K562 (cell line): ENCODE data around the gene RNF213. TPM values are rescaled to one million over a fixed set of nuclear protein-coding genes. Genes with fewer than 3 reads are reported as not detected.
A peak's percentile ranks its signal among the peaks of the same experiment; 100 is the strongest.

Experiments
- C11orf30 ChIP-seq: fragments of 450-650 bp; IDR thresholded peaks from 2 replicates; pipeline ENCODE4 v1.6.1; 2016; ENCODE audit warnings: low read depth, mild to moderate bottlenecking
- EP300 ChIP-seq: IDR thresholded peaks from 2 replicates; pipeline ENCODE4 v1.6.1; 2012; ENCODE audit warnings: low read length, improper control_type of control experiment
- FOXK2 ChIP-seq, 2 experiments: fragments of 450-650 bp; IDR thresholded peaks in 1 of 2; conservative IDR thresholded peaks in 1 of 2; 2 replicates each; pipeline ENCODE4 v1.6.1; 2016; ENCODE audit warnings: low read depth in 2 of 2, mild to moderate bottlenecking in 1 of 2
- FUS ChIP-seq: fragments of 200-400 bp; formaldehyde crosslinking; optimal IDR thresholded peaks from 2 replicates; pipeline ENCODE3; 2017; ENCODE audit warnings: low read depth, low read length
- HOXB6 ChIP-seq: fragments of 250-450 bp; sonication (Bioruptor Pico); IDR thresholded peaks from 2 replicates; pipeline ENCODE4 v1.5.1; 2022; ENCODE audit warnings: mild to moderate bottlenecking, borderline replicate concordance
- MAFF ChIP-seq: IDR thresholded peaks from 2 replicates; pipeline ENCODE4 v1.6.1; 2012; ENCODE audit warnings: low read length, improper control_type of control experiment
- SRSF3 ChIP-seq: fragments of 200-400 bp; formaldehyde crosslinking; IDR thresholded peaks from 2 replicates; pipeline ENCODE4 v1.6.1; 2016; ENCODE audit warnings: mild to moderate bottlenecking, low read length, moderate library complexity; ENCODE audit not compliant: insufficient read depth
- TAF7 ChIP-seq: fragments of 450-650 bp; IDR thresholded peaks from 2 replicates; pipeline ENCODE4 v1.6.1; 2016; ENCODE audit warnings: missing genetic modification characterization, missing compliant biosample characterization
- ZNF41 ChIP-seq: fragments of 250-450 bp; sonication (Bioruptor Pico); conservative IDR thresholded peaks from 2 replicates; pipeline ENCODE4 v1.4.0; 2020; ENCODE audit warnings: mild to moderate bottlenecking
- ZNF696 ChIP-seq: fragments of 250-450 bp; sonication (Bioruptor Pico); conservative IDR thresholded peaks from 2 replicates; pipeline ENCODE4 v1.4.0; 2020; ENCODE audit warnings: mild to moderate bottlenecking, moderate library complexity
- polyA plus RNA-seq, 8 experiments: library from polyadenylated mRNA; depleted of rRNA in 4 of 8; stranded (reverse) in 5 of 8; unstranded in 3 of 8; fragments of >200 nt; fragmentation: Nextera tagmentation in 2 of 8; fragmentation: Illumina TruSeq in 1 of 8; extraction: Ambion mirVana in 2 of 8; extraction: Trizol in 1 of 8; gene quantifications; 2 replicates each; pipeline versions ENCODE4 v1.2.1 to v1.2.3, GENCODE V29; 2011 to 2014; ENCODE audit warnings: inconsistent platforms in 1 of 8, missing spikeins in 1 of 8
- total RNA-seq, 7 experiments: library from RNA; depleted of rRNA in 6 of 7; stranded (reverse); fragments of >200 nt in 6 of 7; fragmentation: Illumina TruSeq in 2 of 7; extraction: Trizol in 2 of 7; gene quantifications; 2 replicates each; pipeline versions ENCODE4 v1.2.1 to v1.2.3, GENCODE V29; 2011 to 2021; ENCODE audit warnings: low replicate concordance in 1 of 7
- TF ChIP-seq, protein P1 (sequence below), 2 experiments: fragments of 450-650 bp in 1 of 2; sonication (generic) in 1 of 2; formaldehyde crosslinking in 1 of 2; IDR thresholded peaks in 1 of 2; conservative IDR thresholded peaks in 1 of 2; 2 replicates each; pipeline versions ENCODE4 v1.6.1 to v1.8.1; 2016 to 2023; ENCODE audit warnings: mild to moderate bottlenecking in 2 of 2, moderate library complexity in 2 of 2, inconsistent platforms in 1 of 2, missing genetic modification reagents in 1 of 2
- TF ChIP-seq, protein P2 (sequence below): sonication (generic); formaldehyde crosslinking; IDR thresholded peaks from 2 replicates; pipeline ENCODE4 v1.8.0; 2022; ENCODE audit warnings: missing genetic modification reagents, mild to moderate bottlenecking, borderline replicate concordance
- TF ChIP-seq, protein P3 (sequence below): fragments of 450-650 bp; formaldehyde crosslinking; conservative IDR thresholded peaks from 2 replicates; pipeline ENCODE4 v1.4.0; 2022; ENCODE audit warnings: mild to moderate bottlenecking, missing genetic modification characterization
- TF ChIP-seq, protein P4 (sequence below): fragments of 150-350 bp; IDR thresholded peaks from 2 replicates; pipeline ENCODE4 v1.6.1; 2014; ENCODE audit warnings: low read depth, mild to moderate bottlenecking, low read length, borderline replicate concordance
- TF ChIP-seq, protein P5 (sequence below): fragments of 250-450 bp; sonication (Bioruptor Pico); IDR thresholded peaks from 2 replicates; pipeline ENCODE4 v1.8.0; 2021; ENCODE audit warnings: mild to moderate bottlenecking, moderate library complexity
- TF ChIP-seq, protein P6 (sequence below): fragments of 450-650 bp; IDR thresholded peaks from 2 replicates; pipeline ENCODE4 v1.7.0; 2016; ENCODE audit warnings: borderline replicate concordance

The RNF213 gene
- total and polyA plus RNA-seq, 9 of the 15 experiments (the other 6 are each of a cell fraction or from before 2014, with no cell fraction given) = 5.3 to 33.6 (median 17.9) TPM

DNA sequence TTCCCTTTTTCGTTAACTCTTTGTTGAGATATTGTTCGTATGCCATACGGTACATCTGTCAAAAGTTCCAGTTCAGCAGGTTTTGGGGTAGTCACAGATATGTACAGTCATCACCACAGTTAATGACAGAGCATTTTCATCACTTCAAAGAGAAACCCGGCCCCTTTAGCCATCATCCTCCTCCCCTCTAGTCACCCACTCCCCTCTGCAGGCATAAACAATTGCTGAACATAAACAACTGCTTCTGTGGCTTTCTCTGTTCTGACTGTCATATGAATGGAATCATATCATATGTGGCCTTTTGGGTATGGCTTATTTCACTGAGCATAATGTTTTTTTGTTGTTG, 59.3 kb downstream of the RNF213 start (continued):
- TF ChIP-seq, protein P1, sequence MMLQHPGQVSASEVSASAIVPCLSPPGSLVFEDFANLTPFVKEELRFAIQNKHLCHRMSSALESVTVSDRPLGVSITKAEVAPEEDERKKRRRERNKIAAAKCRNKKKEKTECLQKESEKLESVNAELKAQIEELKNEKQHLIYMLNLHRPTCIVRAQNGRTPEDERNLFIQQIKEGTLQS (IDR thresholded peaks at IDR 0.05) = peak; percentile 33; the same call in 1 of the 2 replicates
- TF ChIP-seq, protein P1 (CRISPR knock-in tag; conservative IDR thresholded peaks at IDR 0.05) = no peak
- TF ChIP-seq MAFF (0 out of 2 replicates have a peak, but pooled peaks have one; percentile 14), FUS (no peak), SRSF3 (no peak), HOXB6 (CRISPR knock-in tag) (no peak), EP300 (peak; percentile 17; the same call in 1 of the 2 replicates), ZNF696 (CRISPR knock-in tag) (no peak), TAF7 (tag) (no peak), ZNF41 (CRISPR knock-in tag) (no peak), C11orf30 (peak; percentile 79), FOXK2 (conservative IDR thresholded peaks at IDR 0.05 in 1 of 2, IDR thresholded peaks at IDR 0.05 in 1 of 2; ENCODE audit: low read depth in 2 of 2) (0 out of 4 replicates have a peak, but pooled peaks of 1 of the 2 experiments have one; percentile 20)
- TF ChIP-seq, protein P2, sequence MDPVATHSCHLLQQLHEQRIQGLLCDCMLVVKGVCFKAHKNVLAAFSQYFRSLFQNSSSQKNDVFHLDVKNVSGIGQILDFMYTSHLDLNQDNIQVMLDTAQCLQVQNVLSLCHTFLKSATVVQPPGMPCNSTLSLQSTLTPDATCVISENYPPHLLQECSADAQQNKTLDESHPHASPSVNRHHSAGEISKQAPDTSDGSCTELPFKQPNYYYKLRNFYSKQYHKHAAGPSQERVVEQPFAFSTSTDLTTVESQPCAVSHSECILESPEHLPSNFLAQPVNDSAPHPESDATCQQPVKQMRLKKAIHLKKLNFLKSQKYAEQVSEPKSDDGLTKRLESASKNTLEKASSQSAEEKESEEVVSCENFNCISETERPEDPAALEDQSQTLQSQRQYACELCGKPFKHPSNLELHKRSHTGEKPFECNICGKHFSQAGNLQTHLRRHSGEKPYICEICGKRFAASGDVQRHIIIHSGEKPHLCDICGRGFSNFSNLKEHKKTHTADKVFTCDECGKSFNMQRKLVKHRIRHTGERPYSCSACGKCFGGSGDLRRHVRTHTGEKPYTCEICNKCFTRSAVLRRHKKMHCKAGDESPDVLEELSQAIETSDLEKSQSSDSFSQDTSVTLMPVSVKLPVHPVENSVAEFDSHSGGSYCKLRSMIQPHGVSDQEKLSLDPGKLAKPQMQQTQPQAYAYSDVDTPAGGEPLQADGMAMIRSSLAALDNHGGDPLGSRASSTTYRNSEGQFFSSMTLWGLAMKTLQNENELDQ (CRISPR knock-in tag) = no peak
- TF ChIP-seq, protein P3, sequence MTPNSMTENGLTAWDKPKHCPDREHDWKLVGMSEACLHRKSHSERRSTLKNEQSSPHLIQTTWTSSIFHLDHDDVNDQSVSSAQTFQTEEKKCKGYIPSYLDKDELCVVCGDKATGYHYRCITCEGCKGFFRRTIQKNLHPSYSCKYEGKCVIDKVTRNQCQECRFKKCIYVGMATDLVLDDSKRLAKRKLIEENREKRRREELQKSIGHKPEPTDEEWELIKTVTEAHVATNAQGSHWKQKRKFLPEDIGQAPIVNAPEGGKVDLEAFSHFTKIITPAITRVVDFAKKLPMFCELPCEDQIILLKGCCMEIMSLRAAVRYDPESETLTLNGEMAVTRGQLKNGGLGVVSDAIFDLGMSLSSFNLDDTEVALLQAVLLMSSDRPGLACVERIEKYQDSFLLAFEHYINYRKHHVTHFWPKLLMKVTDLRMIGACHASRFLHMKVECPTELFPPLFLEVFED (CRISPR knock-in tag) = no peak
- TF ChIP-seq, protein P4, sequence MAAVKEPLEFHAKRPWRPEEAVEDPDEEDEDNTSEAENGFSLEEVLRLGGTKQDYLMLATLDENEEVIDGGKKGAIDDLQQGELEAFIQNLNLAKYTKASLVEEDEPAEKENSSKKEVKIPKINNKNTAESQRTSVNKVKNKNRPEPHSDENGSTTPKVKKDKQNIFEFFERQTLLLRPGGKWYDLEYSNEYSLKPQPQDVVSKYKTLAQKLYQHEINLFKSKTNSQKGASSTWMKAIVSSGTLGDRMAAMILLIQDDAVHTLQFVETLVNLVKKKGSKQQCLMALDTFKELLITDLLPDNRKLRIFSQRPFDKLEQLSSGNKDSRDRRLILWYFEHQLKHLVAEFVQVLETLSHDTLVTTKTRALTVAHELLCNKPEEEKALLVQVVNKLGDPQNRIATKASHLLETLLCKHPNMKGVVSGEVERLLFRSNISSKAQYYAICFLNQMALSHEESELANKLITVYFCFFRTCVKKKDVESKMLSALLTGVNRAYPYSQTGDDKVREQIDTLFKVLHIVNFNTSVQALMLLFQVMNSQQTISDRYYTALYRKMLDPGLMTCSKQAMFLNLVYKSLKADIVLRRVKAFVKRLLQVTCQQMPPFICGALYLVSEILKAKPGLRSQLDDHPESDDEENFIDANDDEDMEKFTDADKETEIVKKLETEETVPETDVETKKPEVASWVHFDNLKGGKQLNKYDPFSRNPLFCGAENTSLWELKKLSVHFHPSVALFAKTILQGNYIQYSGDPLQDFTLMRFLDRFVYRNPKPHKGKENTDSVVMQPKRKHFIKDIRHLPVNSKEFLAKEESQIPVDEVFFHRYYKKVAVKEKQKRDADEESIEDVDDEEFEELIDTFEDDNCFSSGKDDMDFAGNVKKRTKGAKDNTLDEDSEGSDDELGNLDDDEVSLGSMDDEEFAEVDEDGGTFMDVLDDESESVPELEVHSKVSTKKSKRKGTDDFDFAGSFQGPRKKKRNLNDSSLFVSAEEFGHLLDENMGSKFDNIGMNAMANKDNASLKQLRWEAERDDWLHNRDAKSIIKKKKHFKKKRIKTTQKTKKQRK = no peak
- TF ChIP-seq, protein P5, sequence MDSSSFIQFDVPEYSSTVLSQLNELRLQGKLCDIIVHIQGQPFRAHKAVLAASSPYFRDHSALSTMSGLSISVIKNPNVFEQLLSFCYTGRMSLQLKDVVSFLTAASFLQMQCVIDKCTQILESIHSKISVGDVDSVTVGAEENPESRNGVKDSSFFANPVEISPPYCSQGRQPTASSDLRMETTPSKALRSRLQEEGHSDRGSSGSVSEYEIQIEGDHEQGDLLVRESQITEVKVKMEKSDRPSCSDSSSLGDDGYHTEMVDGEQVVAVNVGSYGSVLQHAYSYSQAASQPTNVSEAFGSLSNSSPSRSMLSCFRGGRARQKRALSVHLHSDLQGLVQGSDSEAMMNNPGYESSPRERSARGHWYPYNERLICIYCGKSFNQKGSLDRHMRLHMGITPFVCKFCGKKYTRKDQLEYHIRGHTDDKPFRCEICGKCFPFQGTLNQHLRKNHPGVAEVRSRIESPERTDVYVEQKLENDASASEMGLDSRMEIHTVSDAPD (CRISPR knock-in tag) = no peak
- TF ChIP-seq, protein P6, sequence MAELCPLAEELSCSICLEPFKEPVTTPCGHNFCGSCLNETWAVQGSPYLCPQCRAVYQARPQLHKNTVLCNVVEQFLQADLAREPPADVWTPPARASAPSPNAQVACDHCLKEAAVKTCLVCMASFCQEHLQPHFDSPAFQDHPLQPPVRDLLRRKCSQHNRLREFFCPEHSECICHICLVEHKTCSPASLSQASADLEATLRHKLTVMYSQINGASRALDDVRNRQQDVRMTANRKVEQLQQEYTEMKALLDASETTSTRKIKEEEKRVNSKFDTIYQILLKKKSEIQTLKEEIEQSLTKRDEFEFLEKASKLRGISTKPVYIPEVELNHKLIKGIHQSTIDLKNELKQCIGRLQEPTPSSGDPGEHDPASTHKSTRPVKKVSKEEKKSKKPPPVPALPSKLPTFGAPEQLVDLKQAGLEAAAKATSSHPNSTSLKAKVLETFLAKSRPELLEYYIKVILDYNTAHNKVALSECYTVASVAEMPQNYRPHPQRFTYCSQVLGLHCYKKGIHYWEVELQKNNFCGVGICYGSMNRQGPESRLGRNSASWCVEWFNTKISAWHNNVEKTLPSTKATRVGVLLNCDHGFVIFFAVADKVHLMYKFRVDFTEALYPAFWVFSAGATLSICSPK = no peak
